ENCODE data around the gene GLTP. TPM values are rescaled to one million over a fixed set of nuclear protein-coding genes. Genes with fewer than 3 reads are reported as not detected.
A peak's percentile ranks its signal among the peaks of the same experiment; 100 is the strongest.
"Not testable (repeated sequence)": the region's sequence is repeated elsewhere in the genome, so short reads cannot be mapped to it uniquely, and the experiment has no call there.

Gene GLTP
- total RNA-seq, 1 donor from 2014 or later: 8.8 TPM

- ATAC-seq (no peak), DNase-seq (ENCODE audit: low spot score) (no peak)
Observed at GRCh38 chr12:109905301-109905700, 25.0 kb upstream of the GLTP start.

- no peak for ATAC-seq
- no peak for DNase-seq (ENCODE audit: low spot score)
Observed at GRCh38 chr12:109902891-109903418, 22.6 kb upstream of the GLTP start.

DNA sequence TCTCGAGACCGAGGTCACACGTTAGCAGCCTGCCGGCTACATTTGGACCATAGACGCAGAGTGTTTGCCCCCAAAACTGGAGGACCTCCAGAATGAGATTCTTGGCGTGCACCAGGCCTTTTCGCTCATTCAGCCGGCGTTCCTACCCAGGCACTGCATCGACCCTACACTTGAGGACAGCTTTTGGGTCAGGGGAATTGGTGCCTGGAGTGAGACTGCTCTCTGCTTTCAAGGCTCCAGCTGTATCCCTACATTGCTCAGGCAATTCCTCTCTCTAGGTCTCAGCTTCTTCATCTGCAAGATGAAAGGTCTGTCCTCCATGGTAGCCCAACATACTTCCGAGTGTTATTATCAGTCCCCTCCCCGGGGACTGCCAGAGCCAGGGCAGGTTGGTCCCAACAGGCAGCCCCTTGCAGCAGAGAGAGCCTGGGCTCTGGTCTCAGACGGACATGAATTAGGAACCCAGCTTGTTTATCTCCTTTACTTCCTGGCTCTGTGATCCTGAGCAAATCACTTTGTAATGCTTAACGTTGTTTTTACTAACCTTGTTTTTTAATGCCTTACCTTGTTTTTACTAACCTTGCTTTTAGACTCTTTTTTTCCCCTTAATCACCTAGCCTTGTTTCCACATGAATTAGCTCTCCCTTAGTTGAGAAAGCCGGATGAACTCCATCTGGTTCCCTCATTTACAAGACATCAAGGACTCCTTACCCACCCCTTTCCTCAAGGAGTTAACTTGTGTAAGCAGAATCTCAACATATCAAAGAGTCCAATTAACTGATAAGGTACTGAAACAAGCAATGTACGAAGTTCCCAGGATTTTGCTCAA, 20.6 kb upstream of the GLTP start:
- DNase-seq (ENCODE audit: low spot score) (no peak), ATAC-seq (peak; percentile 25)

DNA sequence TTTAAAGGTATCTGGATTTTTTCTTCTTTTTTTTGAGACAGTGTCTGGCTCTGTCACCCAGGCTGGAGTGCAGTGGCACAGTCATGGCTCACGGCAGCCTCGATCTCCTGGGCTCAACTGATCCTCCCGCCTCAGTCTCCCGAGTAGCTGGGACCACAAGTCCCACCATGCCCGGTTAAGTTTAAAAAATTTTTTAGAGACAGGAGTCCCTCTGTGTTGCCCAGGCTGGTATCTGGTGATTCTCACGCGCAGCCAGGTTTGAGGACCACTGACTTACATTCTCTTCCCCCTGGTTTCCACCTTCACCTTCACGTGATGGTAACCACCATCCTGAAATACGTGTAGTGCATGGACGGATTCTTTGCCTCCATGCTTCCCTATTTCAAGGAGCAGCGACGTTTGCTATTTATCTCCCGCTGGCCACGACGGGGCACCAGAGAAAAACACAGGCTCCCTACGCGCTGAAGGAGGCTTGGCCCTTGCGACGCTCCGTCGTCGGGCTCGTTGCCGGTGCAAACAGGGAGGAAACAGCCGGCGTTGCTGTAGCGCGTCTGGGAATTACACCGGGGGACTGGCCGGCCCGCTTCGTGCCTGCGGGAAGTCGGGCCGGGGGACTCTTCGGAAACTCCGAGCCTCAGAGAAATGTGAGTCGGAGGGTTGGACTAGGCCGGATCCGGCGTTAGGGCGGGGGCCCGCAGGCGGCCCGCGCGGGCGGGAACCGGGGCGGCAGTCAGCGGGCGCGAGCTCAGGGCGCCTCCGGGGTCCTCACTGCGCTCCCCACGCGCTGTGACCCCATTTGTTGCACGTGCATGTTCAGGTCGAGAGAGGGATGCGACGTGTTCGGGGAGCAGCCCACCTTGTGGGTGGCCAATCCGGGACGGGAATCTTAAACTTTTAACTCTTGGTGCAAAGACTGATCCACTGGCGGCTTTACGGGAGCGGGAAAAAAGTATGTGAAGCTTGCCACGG, 19.7 kb upstream of the GLTP start, which contains the start of gene TCHP:
Gene TCHP, plus strand, starts transcription at position 492 of the 969 bp plus-strand sequence. CDS start 2,753 bp downstream, outside the sequence.
- ATAC-seq (peak; percentile 97), DNase-seq (ENCODE audit: low spot score) (peak; percentile 91)

- ATAC-seq; DNase-seq (ENCODE audit: low spot score): not testable (repeated sequence)
Observed at GRCh38 chr12:109899345-109899744, 19.0 kb upstream of the GLTP start.

- no peak for ATAC-seq
- DNase-seq (ENCODE audit: low spot score): no peak
Observed at GRCh38 chr12:109897029-109897428, 16.7 kb upstream of the GLTP start.

- DNase-seq (ENCODE audit: low spot score) (no peak), ATAC-seq (no peak)
Observed at GRCh38 chr12:109896188-109896587, 15.8 kb upstream of the GLTP start.

DNA sequence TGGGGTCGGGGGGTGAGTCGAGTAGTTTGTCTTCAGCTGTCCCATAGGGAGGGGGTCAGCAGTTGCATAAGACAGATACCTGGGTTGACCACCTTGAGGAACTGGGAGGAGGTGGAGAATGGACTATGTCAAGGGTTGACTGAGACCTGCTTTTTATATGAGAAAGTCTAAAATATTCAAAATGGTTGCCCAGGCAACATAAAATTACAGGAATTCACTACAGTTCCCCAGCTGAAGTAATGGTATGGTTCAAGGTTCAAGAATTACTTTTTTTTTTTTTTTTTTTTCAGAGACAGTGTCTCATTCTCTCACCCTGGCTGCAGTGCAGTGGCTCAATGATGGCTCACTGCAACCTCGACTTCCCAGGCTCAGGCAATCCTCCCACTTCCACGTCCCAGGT, 14.6 kb upstream of the GLTP start:
- DNase-seq (ENCODE audit: low spot score) (no peak), ATAC-seq (no peak)

GRCh38 chr12:109893261-109893995, 13.1 kb upstream of the GLTP start:
- ATAC-seq: no peak
- no peak for DNase-seq (ENCODE audit: low spot score)

DNA sequence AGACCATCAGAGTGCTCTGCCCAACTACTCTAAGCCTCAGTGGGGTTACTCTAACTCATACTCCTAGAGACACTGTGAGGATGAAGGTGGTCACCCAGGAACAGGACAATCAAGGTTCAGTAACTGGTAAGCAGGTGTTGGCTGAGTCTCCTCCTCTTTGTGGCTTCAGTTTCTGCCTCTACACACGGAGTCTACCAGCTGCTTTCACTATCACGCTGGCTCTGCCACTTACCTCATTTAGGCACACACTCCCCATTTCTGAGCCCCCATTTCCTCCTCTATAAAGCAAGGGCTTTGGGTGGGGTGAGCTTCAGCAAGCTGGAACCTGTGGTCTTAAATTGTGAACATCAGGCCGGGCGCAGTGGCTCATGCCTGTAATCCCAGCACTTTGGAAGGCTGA, 12.4 kb upstream of the GLTP start:
- DNase-seq (ENCODE audit: low spot score) (no peak), ATAC-seq (no peak)

DNA sequence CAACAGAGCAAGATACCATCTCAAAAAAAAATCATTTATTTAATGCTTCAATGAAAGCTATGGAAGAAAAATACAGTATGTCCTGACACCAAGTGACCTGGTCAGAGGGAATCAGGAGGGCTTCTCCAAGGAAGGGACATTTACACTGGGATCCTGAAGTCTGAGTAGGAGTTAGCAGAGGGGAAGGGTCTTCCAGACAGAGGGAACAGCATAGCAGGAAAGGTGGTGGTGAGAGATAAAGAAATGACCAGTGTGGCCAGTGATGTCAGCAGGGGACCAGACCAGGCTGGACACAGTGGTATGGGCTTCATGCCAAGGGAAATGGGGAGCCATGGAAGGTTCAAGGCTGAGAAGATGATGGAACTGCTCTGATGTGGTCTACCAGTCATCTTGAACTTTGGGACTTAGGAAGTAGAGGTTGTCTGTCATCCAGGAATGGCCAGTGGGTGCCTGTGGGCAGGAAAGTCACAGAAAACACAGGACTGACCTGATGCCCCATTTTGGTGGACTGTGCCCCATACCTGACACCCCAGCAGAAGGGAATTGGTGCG, 11.9 kb upstream of the GLTP start:
- ATAC-seq: no peak
- DNase-seq (ENCODE audit: low spot score): no peak

- ATAC-seq; DNase-seq (ENCODE audit: low spot score): not testable (repeated sequence)
Observed at GRCh38 chr12:109891731-109892130, 11.4 kb upstream of the GLTP start.

DNA sequence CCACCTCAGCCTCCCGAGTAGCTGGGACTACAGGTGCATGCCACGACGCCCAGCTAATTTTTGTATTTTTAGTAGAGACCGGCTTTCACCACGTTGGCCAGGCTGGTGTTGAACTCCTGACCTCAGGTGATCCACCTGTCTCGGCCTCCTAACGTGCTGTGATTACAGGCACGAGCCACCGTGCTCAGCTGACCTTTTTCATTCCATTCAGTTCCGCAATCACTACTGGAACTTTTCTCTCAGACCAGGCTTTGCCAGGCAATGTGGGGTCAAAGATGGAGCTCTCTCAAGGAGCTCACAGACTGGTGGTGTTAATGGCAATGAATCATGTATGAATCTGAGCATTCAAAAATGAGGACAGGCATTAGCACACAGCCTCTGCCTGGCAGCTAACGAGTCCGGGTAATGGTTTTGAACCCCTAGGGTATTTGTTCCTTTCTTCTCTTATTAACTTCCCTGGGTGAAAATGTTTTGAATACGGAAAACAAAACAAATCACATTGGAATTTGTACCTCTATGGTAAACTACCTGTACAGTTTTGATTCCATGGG, 10.4 kb upstream of the GLTP start:
- DNase-seq (ENCODE audit: low spot score) (no peak), ATAC-seq (peak; percentile 64)

GRCh38 chr12:109888179-109889020, 8.1 kb upstream of the GLTP start:
- DNase-seq (ENCODE audit: low spot score): no peak
- ATAC-seq: no peak

DNA sequence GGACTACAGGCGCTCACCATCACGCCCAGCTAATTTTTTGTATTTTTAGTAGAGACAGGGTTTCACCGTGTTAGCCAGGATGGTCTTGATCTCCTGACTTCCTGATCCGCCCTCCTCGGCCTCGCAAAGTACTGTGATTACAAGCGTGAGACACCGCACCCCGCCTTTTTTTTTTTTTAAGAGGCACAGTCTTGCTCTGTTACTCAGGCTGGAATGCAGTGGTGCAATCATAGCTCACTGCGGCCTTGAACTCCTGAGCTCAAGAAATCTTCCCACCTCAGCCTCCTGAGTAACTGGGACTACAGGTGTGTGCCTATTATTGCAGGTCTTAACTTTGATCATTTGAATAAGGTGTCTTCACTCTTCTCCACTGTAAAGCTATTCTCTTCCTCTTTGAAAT, 5.3 kb upstream of the GLTP start:
- no peak for ATAC-seq

DNA sequence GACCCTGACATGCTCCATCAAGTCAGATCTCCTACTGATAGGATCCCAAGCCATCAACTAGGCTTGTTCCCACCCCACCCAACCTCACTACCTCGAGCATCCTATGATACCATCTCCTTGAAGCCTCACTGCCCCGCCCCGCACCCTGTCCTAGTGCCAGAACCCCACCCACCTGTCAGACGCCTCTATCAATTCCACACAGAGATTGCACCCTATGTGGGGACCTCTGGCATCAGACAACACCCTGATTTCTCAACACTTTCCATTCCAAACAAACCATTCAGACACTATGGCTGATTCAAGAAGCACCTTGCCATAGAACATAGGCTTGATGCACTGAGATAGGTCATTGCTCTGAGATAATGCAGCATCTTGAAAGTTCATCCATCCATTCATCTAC, 3.1 kb upstream of the GLTP start:
- ATAC-seq: no peak
- no peak for DNase-seq (ENCODE audit: low spot score)

More for the DNA sequence above, 5.3 kb upstream of the GLTP start:
- no peak for DNase-seq (ENCODE audit: low spot score)

DNA sequence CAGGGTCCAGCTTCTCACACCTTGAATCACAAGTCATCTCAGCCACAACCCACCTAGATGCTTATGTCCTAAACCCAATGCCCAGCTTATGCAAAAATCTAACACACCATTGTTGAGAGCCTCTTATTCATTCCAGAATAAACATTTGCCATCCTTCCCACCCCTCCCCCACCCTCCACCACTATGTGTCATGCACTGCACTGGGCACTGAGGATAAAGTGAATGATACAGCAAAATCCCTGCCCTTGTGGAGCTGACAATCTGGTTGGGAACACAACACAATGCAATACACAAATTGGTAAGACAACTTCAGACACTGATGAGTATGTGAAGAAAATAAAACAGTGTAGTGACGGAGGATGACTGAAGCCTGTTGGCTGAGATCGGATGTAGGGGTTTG, 1.4 kb upstream of the GLTP start:
- ATAC-seq: no peak
- DNase-seq (ENCODE audit: low spot score): no peak

DNA sequence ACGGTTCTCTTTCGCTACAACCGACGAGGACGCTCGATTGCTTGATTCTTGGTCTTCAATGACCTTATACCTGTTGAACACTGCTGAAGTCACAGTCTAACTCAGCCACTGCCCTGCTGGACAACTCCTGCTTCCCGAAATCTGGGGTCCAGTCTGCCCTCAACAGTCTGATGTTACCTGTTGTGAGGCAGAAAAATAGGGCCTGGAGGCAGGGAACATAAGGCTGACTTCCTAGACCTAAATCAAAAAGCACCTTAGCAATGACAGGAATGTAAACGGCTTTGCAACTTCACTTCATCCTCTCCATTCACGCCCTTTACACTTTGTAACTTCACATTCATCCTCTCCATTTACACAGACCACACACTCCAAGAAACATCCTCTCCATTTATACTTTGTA, 597 bp upstream of the GLTP start:
- DNase-seq (ENCODE audit: low spot score) (no peak), ATAC-seq (peak; percentile 15)

Data from left lobe of liver (tissue), 2 donors.